GM12878 (cell line): ENCODE measurements around the gene YY1. TPM values are rescaled to one million over a fixed set of nuclear protein-coding genes. Genes with fewer than 3 reads are reported as not detected.
A peak's percentile ranks its signal among the peaks of the same experiment; 100 is the strongest.

ENCODE experiments used
- BCL11A ChIP-seq: IDR thresholded peaks from 2 replicates; pipeline ENCODE4 v1.6.1; 2011; ENCODE audit warnings: low read depth, low read length
- BMI1 ChIP-seq: fragments of 450-650 bp; IDR thresholded peaks from 2 replicates; pipeline ENCODE4 v1.6.1; 2016; ENCODE audit warnings: mild to moderate bottlenecking, moderate library complexity, borderline replicate concordance
- CREM ChIP-seq: IDR thresholded peaks from 2 replicates; pipeline ENCODE4 v1.6.1; 2014; ENCODE audit warnings: antibody characterized with exemption, low read depth
- ESRRA ChIP-seq: IDR thresholded peaks from 2 replicates; pipeline ENCODE4 v1.6.1; 2012; ENCODE audit warnings: mild to moderate bottlenecking, low read length, improper control_type of control experiment
- JUND ChIP-seq: IDR thresholded peaks from 2 replicates; pipeline ENCODE4 v1.6.1; 2012; ENCODE audit warnings: low read depth, mild to moderate bottlenecking, low read length, improper control_type of control experiment, moderate library complexity
- MTA2 ChIP-seq: fragments of 450-650 bp; IDR thresholded peaks from 2 replicates; pipeline ENCODE4 v1.6.1; 2016; ENCODE audit warnings: low read depth, mild to moderate bottlenecking, moderate library complexity
- NFYA ChIP-seq: IDR thresholded peaks from 2 replicates; pipeline ENCODE4 v1.6.1; 2011; ENCODE audit warnings: low read depth, mild to moderate bottlenecking, low read length, improper control_type of control experiment, borderline replicate concordance
- PAX8 ChIP-seq: fragments of 450-650 bp; IDR thresholded peaks from 2 replicates; pipeline ENCODE4 v1.6.1; 2017; ENCODE audit warnings: mild to moderate bottlenecking, moderate library complexity
- PKNOX1 ChIP-seq: fragments of 450-650 bp; IDR thresholded peaks from 2 replicates; pipeline ENCODE4 v1.6.1; 2016; ENCODE audit warnings: mild to moderate bottlenecking
- POLR2AphosphoS2 ChIP-seq: IDR thresholded peaks from 2 replicates; pipeline ENCODE4 v1.6.1; 2011; ENCODE audit warnings: low read depth, mild to moderate bottlenecking, low read length, improper control_type of control experiment, moderate library complexity
- RAD21 ChIP-seq: IDR thresholded peaks from 2 replicates; pipeline ENCODE4 v1.6.1; 2011; ENCODE audit warnings: mild to moderate bottlenecking, low read depth, low read length, moderate library complexity; ENCODE audit not compliant: insufficient read depth
- RBBP5 ChIP-seq: fragments of 200-600 bp; sonication (generic); conservative IDR thresholded peaks from 2 replicates; pipeline ENCODE4 v1.6.1; 2016
- RFX5 ChIP-seq: IDR thresholded peaks from 2 replicates; pipeline ENCODE4 v1.6.1; 2011; ENCODE audit warnings: low read depth, low read length, improper control_type of control experiment
- SMAD5 ChIP-seq: IDR thresholded peaks from 2 replicates; pipeline ENCODE4 v1.6.1; 2016; ENCODE audit warnings: antibody characterized with exemption, low read depth
- SMARCA5 ChIP-seq: fragments of 450-650 bp; IDR thresholded peaks from 2 replicates; pipeline ENCODE4 v1.6.1; 2017; ENCODE audit warnings: mild to moderate bottlenecking
- TCF3 ChIP-seq: IDR thresholded peaks from 2 replicates; pipeline ENCODE4 v1.6.1; 2012; ENCODE audit warnings: low read depth, mild to moderate bottlenecking, low read length, borderline replicate concordance; ENCODE audit not compliant: insufficient read depth
- ZBED1 ChIP-seq: IDR thresholded peaks from 2 replicates; pipeline ENCODE4 v1.6.1; 2016; ENCODE audit warnings: borderline replicate concordance
- ZBTB11 ChIP-seq: fragments of 450-650 bp; formaldehyde crosslinking; IDR thresholded peaks from 2 replicates; pipeline ENCODE4 v1.5.0; 2022; ENCODE audit warnings: mild to moderate bottlenecking, missing genetic modification characterization
- ZNF207 ChIP-seq: fragments of 450-650 bp; IDR thresholded peaks from 2 replicates; pipeline ENCODE4 v1.6.1; 2014; ENCODE audit warnings: antibody characterized with exemption, mild to moderate bottlenecking, borderline replicate concordance
- ZNF217 ChIP-seq: fragments of 450-650 bp; IDR thresholded peaks from 2 replicates; pipeline ENCODE4 v1.6.1; 2017; ENCODE audit warnings: antibody characterized with exemption, mild to moderate bottlenecking
- polyA plus RNA-seq, 11 experiments: library from polyadenylated mRNA; depleted of rRNA in 4 of 11; unstranded in 6 of 11; stranded (reverse) in 5 of 11; fragments of >200 nt; fragmentation: Nextera tagmentation in 4 of 11; fragmentation: Illumina TruSeq in 1 of 11; extraction: Ambion mirVana in 4 of 11; extraction: Trizol in 1 of 11; gene quantifications; 1 replicate in 1 of 11; 2 replicates in 10 of 11; pipeline versions ENCODE4 v1.2.1 to v1.2.3, GENCODE V29; 2011 to 2016; ENCODE audit warnings: inconsistent platforms in 2 of 11, missing spikeins in 2 of 11, low read depth in 1 of 11
- total RNA-seq, 4 experiments: library from RNA; depleted of rRNA in 3 of 4; stranded (reverse); fragments of >200 nt in 3 of 4; fragmentation: Illumina TruSeq in 1 of 4; extraction: Trizol in 1 of 4; gene quantifications; 2 replicates each; pipeline versions ENCODE4 v1.2.1 to v1.2.3, GENCODE V29; 2013 to 2021
- TF ChIP-seq, protein P1 (sequence below): fragments of 450-650 bp; IDR thresholded peaks from 2 replicates; pipeline ENCODE4 v1.6.1; 2018; ENCODE audit warnings: mild to moderate bottlenecking, low read depth, moderate library complexity; ENCODE audit not compliant: partially characterized antibody
- TF ChIP-seq, protein P2 (sequence below): IDR thresholded peaks from 2 replicates; pipeline ENCODE4 v1.6.1; 2011; ENCODE audit warnings: low read depth, low read length, improper control_type of control experiment, borderline replicate concordance

The YY1 gene
- total and polyA plus RNA-seq, 10 of the 15 experiments (the other 5 are each of a cell fraction or from before 2014, with no cell fraction given) = 23.7 to 74.0 (median 39.9) TPM

DNA sequence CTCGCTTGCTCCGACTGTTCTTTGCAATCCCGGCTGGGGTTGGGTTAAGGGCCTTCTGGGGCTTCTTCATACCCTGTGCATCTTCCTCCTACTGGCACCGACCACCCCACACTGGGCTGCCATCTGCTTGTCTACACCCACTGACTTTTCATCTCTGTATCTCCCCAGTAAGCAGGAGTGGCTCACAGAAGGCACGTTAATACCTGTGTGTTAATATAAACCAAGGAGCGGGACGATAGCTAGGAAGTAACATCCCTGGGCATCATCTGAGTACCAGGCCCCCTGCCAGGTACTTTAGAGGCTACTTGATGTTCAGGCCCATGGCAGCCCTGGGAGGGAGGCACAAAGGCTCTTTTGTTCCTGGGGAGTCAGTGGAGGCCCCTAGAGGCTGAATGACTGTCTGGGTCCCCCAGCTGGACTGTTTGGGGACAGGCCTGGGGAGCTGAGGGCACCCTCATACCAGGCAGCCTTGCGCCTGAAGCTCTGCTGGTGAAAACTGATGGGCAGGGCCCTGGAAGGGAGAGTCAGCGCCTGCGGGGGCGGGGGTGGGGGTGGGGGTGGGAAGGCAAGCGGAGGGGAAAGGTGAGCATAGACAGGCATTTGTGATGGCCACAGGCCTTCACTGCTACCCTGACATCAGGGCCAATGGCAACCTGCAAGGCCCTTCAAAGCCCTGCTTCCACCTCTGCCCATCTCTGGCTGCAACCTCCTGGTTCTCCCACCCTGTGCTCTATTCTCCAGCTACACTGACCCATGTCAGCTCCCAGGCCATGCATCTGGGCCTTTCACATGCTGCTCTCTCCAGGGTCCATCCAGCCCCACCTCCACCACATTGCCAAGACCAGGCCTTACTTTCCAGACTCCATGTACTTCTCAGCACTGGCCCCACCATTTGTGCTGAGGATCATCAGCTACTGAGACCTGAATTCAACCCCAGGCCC is 45.3 kb upstream of the YY1 start (continued):
- TF ChIP-seq RFX5 (no peak), PAX8 (no peak), NFYA (no peak), TCF3 (no peak), ZNF207 (no peak), POLR2AphosphoS2 (no peak), SMAD5 (no peak), BMI1 (no peak), ZNF217 (no peak), ZBED1 (no peak), SMARCA5 (0 out of 2 replicates have a peak, but pooled peaks have one; percentile 7), ZBTB11 (CRISPR knock-in tag) (no peak), RBBP5 (no peak), RAD21 (no peak), BCL11A (no peak), ESRRA (no peak), MTA2 (peak; percentile 8; the same call in 1 of the 2 replicates), PKNOX1 (no peak), JUND (no peak), CREM (no peak)
- TF ChIP-seq, protein P1, sequence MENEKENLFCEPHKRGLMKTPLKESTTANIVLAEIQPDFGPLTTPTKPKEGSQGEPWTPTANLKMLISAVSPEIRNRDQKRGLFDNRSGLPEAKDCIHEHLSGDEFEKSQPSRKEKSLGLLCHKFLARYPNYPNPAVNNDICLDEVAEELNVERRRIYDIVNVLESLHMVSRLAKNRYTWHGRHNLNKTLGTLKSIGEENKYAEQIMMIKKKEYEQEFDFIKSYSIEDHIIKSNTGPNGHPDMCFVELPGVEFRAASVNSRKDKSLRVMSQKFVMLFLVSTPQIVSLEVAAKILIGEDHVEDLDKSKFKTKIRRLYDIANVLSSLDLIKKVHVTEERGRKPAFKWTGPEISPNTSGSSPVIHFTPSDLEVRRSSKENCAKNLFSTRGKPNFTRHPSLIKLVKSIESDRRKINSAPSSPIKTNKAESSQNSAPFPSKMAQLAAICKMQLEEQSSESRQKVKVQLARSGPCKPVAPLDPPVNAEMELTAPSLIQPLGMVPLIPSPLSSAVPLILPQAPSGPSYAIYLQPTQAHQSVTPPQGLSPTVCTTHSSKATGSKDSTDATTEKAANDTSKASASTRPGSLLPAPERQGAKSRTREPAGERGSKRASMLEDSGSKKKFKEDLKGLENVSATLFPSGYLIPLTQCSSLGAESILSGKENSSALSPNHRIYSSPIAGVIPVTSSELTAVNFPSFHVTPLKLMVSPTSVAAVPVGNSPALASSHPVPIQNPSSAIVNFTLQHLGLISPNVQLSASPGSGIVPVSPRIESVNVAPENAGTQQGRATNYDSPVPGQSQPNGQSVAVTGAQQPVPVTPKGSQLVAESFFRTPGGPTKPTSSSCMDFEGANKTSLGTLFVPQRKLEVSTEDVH = no peak
- TF ChIP-seq, protein P2, sequence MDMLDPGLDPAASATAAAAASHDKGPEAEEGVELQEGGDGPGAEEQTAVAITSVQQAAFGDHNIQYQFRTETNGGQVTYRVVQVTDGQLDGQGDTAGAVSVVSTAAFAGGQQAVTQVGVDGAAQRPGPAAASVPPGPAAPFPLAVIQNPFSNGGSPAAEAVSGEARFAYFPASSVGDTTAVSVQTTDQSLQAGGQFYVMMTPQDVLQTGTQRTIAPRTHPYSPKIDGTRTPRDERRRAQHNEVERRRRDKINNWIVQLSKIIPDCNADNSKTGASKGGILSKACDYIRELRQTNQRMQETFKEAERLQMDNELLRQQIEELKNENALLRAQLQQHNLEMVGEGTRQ = no peak
